ENCODE measurements around the gene PTPRU.
A peak's percentile ranks its signal among the peaks of the same experiment; 100 is the strongest.

Gene PTPRU

GRCh38 chr1:29202053-29202452, 34.3 kb upstream of the PTPRU start:
- H3K4me3 ChIP-seq (ENCODE audit: low read depth in 1 of 2, low read length in 1 of 2), result no peak overlapping the region

GRCh38 chr1:29202584-29203340, 33.6 kb upstream of the PTPRU start:
- Histone ChIP-seq H3K4me3 (ENCODE audit: low read depth in 1 of 2, low read length in 1 of 2) (no peak overlapping the region), H3K36me3 (no peaks in the 10 kb centered on the region), H3K27ac (peak overlapping the region; percentile 23), H3K27me3 (no peaks in the 10 kb centered on the region), H3K9me3 (no peaks in the 10 kb centered on the region), H3K4me1 (ENCODE audit: control insufficient read depth in 1 of 2, insufficient read depth in 1 of 2, low read depth in 1 of 2, low read length in 1 of 2) (peaks cover 9 to 13% of the 10 kb centered on the region in 2 experiments)
- TF ChIP-seq CTCF (IDR thresholded peaks at IDR 0.05), result peak; percentile 93

More at GRCh38 chr1:29202053-29202452, 34.3 kb upstream of the PTPRU start:
- TF ChIP-seq CTCF (IDR thresholded peaks at IDR 0.05), result no peak
- Histone ChIP-seq H3K27me3 (no peaks in the 10 kb centered on the region), H3K4me1 (ENCODE audit: control insufficient read depth in 1 of 2, insufficient read depth in 1 of 2, low read depth in 1 of 2, low read length in 1 of 2) (peaks cover 9 to 13% of the 10 kb centered on the region in 2 experiments), H3K36me3 (no peaks in the 10 kb centered on the region), H3K27ac (peak overlapping the region; percentile 23), H3K9me3 (no peaks in the 10 kb centered on the region)

GRCh38 chr1:29208442-29208841, 27.9 kb upstream of the PTPRU start:
- Histone ChIP-seq H3K9me3 (no peaks in the 10 kb centered on the region), H3K4me3 (ENCODE audit: low read depth in 1 of 2, low read length in 1 of 2) (no peak overlapping the region), H3K4me1 (ENCODE audit: control insufficient read depth in 1 of 2, insufficient read depth in 1 of 2, low read depth in 1 of 2, low read length in 1 of 2) (no peaks in the 10 kb centered on the region), H3K27ac (no peak overlapping the region), H3K27me3 (no peaks in the 10 kb centered on the region), H3K36me3 (no peaks in the 10 kb centered on the region)
- no peak for TF ChIP-seq CTCF (IDR thresholded peaks at IDR 0.05)

GRCh38 chr1:29209173-29209572, 27.1 kb upstream of the PTPRU start:
- Histone ChIP-seq H3K27ac (no peak overlapping the region), H3K36me3 (no peaks in the 10 kb centered on the region), H3K4me3 (ENCODE audit: low read depth in 1 of 2, low read length in 1 of 2) (no peak overlapping the region), H3K9me3 (no peaks in the 10 kb centered on the region), H3K27me3 (no peaks in the 10 kb centered on the region), H3K4me1 (ENCODE audit: control insufficient read depth in 1 of 2, insufficient read depth in 1 of 2, low read depth in 1 of 2, low read length in 1 of 2) (no peaks in the 10 kb centered on the region)
- TF ChIP-seq CTCF (IDR thresholded peaks at IDR 0.05), result no peak

- Histone ChIP-seq H3K27me3 (no peaks in the 10 kb centered on the region), H3K4me1 (ENCODE audit: control insufficient read depth in 1 of 2, insufficient read depth in 1 of 2, low read depth in 1 of 2, low read length in 1 of 2) (no peaks in the 10 kb centered on the region), H3K9me3 (no peaks in the 10 kb centered on the region), H3K36me3 (no peaks in the 10 kb centered on the region), H3K4me3 (ENCODE audit: low read depth in 1 of 2, low read length in 1 of 2) (no peak overlapping the region), H3K27ac (no peak overlapping the region)
- no peak for TF ChIP-seq CTCF (IDR thresholded peaks at IDR 0.05)
Observed at GRCh38 chr1:29210278-29211085, 25.8 kb upstream of the PTPRU start.
